Measurements from ENCODE around the gene KIFC3.
"Not testable (repeated sequence)": the region's sequence is repeated elsewhere in the genome, so short reads cannot be mapped to it uniquely, and the experiment has no call there.

Gene KIFC3

DNA sequence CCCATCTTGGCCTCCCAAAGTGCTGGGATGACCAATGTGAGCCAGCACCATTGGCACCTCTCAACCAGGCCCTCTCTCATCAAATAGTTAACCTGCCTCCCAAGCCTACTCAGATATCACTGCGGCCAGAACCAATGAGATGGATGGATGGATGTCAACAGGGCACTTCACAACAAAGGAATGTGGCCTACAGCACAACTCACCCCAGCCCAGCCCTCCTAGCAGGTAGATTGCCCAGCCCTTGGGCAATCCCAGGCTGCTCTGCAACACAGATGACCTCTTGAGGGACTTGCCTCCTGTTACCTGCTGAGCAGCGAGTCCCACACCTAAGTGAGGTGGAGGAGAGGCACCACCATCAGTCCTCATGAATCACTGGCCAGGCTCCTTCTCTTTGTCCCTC lies 22.6 kb upstream of the KIFC3 start:
- DNase-seq (ENCODE audit: low spot score): no peak

DNA sequence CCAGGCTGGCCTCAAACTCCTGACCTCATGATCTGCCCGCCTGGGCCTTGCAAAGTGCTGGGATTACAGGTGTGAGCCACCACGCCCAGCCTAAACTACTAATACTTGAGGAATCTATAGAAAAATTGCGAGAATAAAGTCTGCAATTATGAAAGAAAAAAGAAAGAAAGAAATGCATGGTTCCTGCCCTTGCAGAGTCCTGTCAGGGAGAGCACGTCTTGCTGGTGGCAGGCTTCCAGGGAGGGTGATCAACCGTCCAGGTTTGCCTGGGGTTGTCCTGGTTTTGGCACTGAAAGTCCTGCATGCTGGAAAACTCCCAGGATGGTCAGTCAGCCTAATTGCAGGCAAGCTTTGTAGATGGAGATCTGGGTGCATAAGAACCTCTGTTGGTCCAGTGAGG lies 21.5 kb upstream of the KIFC3 start:
- DNase-seq (ENCODE audit: low spot score): no peak

DNA sequence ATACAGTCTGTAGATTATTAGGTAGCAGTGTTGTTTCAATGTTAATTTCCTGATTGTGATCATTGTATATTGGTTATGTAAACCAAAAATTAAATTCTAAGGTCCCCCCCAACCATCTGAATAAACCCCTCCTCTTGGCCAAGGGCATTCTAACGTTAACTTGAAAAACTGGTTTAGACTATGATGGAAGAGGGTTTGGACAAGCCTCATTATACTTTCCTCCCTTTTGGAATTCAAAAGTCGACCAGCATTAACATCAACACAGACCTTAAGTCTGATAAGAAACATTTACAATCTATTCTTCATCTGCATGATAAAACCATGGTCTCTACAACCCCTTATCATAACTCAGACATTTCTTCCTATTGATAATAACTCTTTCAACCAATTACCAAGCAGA lies 20.6 kb upstream of the KIFC3 start:
- no peak for DNase-seq (ENCODE audit: low spot score)

GRCh38 chr16:57822018-57822553 lies 19.8 kb upstream of the KIFC3 start:
- no peak for DNase-seq (ENCODE audit: low spot score)

DNA sequence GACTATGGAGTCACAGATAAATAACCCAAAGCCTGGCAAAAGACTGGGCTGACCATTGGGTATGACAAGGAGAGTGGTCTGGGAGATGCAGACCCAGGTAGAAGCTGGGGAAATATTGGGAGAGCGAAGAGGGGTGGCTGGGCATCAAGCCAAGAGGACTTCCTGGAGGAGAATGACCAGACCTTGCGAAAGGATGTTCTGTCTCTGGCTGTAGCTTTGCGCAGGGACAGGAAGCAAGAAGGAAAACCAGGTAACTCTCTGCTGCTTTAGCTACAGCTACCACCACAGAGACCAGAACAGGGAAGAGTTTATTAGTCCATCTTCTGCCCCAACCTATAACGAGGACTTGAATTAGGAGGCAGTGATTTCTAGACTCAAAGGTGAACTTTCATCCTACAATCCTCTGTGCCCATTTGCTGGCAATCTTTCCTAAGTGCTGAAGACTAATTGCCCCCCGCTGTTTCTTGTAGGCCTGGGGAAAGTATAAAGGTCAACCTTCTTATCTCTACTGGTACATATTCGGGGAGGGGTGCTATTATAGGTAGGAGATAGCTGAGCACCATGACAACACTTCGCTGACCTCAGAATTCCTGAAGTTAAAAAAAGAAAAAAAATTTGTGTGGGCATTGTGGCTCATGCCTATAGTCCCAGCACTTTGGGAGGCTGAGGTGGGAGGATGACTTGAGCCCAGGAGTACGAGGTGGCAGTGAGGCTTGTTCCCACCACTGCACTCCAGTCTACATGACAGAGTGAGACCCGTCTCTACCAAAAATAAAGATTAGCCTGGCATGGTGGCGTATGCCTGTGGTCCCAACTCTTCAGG lies 19.1 kb upstream of the KIFC3 start:
- no peak for DNase-seq (ENCODE audit: low spot score)

DNA sequence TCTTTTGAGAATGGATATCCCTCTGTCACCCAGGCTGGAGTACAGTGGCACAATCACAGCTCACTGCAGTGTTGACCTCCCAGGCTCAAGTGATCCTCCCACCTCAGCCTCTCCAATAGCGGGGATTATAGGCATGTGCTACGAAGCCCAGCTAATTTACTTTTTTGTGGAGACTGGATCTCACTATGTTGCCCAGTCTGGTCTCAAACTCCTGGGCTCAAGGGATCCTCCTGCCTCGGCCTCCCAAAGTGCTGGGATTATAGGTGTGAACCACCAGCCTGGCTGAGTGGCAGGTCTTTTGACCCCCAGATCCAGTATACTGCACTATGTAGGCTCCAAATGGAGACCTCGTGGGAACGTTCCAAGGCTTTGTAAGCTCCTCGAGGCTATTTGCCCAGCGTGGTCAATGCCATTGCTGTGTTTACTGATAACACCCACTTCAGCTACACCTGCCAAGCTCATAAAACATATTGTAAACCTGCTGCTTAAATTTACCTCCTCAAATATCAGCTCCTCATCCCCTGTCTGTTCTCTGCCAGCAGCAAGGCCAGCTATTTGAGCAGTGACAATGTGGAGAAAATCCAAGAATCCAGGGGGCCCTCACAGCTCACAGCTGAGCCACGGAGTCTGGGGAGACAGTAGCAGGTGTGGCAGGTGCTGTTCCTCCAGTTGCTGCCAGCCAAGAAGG lies 16.2 kb upstream of the KIFC3 start:
- no peak for DNase-seq (ENCODE audit: low spot score)

DNA sequence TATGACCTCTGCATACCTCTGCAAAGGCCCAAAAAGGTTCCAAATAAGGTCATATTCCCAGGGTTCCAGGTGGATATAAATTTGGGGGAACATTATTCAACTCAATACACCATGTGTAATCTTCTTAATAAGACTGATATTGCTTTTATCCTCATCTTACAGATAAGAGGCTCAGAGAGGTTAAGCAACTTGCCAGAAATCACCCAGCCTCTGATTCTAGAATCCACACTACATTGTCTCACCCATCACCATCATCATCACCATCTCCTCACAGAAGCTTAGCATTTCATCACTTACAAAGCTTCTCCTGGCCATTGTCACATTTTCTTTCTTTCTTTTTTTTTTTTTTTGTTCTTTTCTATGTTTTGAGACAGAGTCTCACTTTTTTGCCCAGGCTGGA lies 15.4 kb upstream of the KIFC3 start:
- DNase-seq (ENCODE audit: low spot score): no peak

DNA sequence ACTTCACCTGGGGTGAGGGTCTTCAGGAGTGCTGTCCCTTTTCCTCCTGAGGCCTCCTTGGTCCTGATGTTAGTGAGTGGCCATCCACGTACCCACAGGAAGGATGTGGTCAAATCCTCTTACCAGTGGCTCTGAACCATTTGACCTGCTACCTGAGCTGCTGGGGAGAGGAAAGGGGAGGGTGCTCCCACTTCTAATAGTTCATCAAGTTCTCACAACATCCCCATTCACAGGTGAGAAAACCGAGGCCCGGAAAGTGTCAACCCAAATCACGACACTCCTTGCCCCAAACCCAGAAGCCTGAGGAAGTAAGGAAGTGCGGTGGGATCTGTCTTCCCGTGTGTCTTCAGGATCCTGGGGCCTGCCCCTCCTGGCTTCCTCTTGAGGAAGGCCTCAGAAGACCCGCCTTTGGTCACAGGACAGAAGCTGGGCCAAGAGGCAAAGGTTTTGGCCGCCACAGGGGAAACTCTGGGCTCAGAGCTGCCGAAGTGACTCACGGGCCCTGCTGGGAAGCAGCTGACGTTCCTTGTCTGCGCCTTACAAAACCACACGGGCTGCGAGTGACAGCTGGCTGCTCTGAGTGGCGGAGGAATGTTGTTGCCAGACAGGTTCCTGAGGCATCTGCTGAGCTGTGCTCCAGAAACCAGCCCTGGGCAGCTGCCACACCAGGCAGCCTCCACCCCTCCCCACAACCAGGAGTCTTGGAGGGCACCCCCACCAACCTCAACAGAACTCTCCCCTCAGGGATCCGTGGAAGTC lies 13.9 kb upstream of the KIFC3 start:
- DNase-seq (ENCODE audit: low spot score): peak; percentile 47

DNA sequence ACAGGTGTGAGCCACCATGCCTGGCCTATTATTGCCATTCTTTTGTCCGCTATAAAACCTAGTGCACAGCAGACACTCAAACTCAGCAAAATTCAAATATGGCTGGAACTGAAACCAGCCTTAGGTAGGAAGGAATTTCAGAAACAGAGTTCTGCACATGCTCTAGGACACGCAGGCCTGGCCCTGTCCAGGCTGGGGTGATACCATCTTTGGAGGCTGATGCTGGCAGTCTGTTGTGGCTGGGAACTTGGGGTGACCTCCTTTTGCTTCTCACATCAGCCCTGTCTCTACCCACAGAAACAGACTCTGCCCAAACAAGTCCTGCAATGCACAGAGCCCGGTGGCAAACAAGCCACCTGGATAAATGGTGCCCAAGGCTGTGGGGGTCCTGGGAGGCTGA lies 12.6 kb upstream of the KIFC3 start:
- no peak for DNase-seq (ENCODE audit: low spot score)

GRCh38 chr16:57813466-57813865 lies 11.2 kb upstream of the KIFC3 start:
- DNase-seq (ENCODE audit: low spot score): no peak

DNA sequence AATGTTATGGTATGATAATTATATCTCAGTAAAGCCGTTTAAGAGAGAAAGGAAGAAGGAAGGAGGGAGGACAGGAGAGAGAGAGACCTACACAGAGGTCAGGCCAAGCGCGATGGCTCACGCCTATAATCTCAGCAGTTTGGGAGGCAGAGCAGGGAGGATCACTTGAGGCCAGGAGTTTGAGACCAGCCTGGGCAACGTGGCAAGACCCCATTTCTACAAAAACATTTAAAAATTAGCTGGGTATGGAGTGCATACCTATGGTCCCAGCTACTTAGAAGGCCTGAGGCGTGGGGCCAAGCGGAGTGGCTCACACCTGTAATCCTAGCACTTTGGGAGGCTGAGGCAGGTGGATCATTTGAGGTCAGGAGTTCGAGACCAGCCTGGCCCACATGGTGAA lies 9.0 kb upstream of the KIFC3 start:
- not testable (repeated sequence) for DNase-seq (ENCODE audit: low spot score)

GRCh38 chr16:57810197-57811031 lies 8.1 kb upstream of the KIFC3 start:
- DNase-seq (ENCODE audit: low spot score): peak; percentile 87

- no peak for DNase-seq (ENCODE audit: low spot score)
Measured at GRCh38 chr16:57809276-57810196, 7.2 kb upstream of the KIFC3 start.

DNA sequence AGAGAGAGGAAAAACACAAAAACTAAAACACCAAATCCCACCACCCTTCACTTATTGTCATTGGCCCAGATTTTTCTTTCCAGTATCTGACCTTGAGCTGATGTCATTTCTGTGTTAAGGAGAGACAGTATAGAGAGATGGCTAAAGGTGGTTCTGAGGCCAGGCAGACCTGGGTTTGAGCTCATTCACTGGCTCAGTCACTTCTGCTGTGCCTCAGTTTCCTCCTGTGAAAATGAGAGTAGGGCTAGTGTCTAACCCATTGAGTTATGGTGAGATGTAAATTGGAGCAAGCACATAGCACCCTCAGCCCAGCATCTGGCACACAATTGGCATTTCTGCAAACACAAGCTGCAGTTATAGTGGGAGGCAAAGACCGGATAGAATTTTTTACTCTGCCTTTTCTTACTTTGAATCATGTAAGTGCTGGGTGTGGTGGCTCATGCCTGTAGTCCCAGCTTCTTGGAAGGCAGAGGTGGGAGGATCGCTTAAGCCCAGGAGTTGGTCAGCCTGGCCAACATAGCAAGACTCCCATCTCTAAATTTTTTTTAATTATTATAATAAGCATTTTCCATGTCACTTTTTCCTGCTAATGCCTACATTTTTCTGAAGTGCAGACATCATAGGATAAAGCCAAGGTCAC lies 6.4 kb upstream of the KIFC3 start:
- DNase-seq (ENCODE audit: low spot score): no peak

GRCh38 chr16:57807968-57808528 lies 5.8 kb upstream of the KIFC3 start:
- DNase-seq (ENCODE audit: low spot score): peak; percentile 51

- no peak for DNase-seq (ENCODE audit: low spot score)
Measured at GRCh38 chr16:57807252-57807967, 5.1 kb upstream of the KIFC3 start.

GRCh38 chr16:57805176-57805575 lies 2.9 kb upstream of the KIFC3 start:
- no peak for DNase-seq (ENCODE audit: low spot score)

GRCh38 chr16:57804111-57804837 lies 2.0 kb upstream of the KIFC3 start:
- no peak for DNase-seq (ENCODE audit: low spot score)

All from CD4-positive, alpha-beta T cell treated with Interleukin-2 at 100 ng/mL for 4 hours (primary cell).